GM04503 (cell line): ENCODE measurements around the gene AKAP5.
"Not testable (repeated sequence)": the region's sequence is repeated elsewhere in the genome, so short reads cannot be mapped to it uniquely, and the experiment has no call there.

Source experiments
- DNase-seq: peaks from one replicate; pipeline ENCODE4 v3.0.0-alpha.2; 2012; ENCODE audit warnings: low read depth

The AKAP5 gene

DNA sequence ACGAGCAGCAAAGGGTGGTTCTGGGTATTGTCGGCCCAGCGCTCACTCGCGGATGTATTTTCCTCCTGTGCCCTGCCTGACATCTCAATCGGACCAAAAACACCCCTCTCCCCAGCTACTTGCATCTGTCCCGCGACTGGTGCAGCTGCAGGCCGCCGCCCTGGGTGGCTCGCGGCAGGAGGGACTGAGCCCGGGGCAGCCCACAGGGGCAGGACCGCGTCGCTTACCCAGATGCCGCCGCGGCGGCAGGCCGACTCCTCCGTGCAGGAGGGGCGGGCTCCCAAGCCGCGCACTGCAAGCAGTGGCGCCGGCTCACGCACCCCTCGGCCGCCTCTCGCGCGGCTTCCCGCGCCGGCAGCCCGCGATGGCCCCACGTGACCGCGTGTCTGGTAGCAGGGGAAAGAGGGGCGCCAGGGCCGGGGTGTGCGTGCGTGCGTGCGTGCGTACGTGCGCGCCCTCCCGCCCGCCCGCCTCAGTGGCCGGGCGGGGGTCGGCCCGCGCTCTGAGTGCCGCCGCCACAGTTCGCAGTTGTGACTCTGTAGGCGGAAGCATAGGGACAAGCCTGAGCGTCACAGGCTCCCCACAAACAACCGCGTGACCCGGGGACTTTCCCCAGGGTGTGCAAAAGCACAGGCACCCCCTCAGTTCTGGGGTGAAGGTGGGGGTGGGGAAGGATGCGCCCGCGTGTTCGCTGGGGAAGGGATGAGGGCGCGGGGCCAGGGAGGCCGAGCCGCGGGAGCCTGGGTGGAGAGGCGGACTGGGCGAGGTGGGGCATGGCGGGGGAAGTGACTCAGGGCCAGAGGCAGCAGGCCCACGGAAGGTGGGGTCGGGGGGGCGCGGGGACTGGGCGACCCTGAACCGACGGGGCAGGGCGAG lies 38.4 kb downstream of the AKAP5 start, which contains the start of gene ZBTB25:
TSS of gene ZBTB25 (minus strand) at position 405 of the 876 bp plus-strand sequence. CDS start 13,305 bp downstream, outside the sequence.
- peak; percentile 65 for DNase-seq

DNA sequence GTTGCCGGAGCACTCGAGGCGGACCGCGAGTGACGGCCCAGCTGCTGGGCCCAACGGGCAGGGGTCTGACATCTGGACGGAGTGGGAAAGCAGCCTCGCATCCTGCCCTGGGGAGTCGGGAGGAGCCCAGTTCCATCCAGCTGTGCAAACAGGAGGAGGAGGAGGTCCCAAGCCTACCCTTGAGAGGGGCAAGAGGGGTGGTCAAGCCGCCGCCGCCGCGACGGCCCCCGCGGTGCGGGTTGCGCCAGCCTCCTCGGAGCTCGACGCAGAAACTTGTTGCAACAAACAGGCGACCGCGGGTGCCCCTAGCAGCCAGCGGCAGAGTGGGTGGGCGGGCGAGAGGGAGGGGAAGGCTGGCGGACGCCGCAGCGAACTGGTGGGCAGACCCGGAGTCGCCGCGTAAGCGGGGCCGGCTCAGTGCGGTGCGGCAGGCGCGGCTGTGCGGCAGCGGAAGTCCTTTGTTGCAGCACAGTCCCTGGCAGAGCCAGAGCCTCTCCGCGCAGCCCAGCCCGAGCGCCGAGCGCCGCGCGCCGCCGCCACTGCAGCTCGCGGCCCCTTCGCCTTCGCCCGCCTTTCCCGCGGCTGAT lies 39.1 kb downstream of the AKAP5 start, which contains the start of gene ZBTB1:
TSS of gene ZBTB1 (plus strand) at position 461 of the 587 bp plus-strand sequence. CDS start 16,735 bp downstream, outside the sequence.
- no peak for DNase-seq

DNA sequence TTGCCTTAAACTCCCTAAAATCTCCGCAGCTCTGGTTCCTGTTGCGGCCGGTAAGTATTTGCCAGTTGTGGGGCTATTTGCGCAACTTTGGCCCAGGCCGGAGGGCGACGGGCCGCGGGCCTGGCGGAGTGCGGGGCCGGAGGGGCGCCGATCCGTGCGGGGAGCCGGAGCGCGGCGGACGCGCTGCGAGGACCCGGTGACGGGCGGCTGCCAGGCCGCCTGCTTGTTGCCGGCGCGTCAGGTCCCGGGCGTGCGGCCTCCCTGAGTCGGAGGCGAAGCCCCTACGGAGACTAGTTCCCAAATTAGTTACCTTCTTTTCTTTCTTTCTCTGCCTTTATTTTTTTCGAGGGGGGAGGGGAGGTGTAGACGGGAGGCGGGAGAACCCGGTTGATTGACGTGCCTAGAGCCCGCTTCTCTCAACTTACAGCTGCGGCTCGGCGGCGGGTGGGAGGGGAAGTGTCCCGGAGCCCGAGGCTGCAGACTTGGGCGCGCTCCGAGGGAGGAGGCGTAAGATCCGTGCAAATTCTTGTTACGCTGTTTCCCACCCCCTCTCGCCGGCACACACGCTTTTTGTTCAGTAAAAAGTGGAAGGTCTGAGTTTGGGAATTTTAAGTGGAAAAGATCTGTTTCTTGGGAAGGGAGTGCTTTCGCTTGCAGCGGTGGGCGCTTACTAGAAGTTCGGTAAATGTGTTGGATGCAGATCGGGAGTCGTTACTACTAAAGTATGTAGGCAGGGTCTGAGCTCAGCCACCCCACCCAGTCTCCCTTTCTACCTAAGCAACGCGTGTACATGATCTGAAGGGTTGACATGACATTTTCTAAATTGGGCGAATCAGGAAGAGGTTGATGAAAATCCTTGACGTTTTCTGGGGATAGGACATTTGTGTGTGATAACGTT lies 39.8 kb downstream of the AKAP5 start:
- DNase-seq, result no peak

DNA sequence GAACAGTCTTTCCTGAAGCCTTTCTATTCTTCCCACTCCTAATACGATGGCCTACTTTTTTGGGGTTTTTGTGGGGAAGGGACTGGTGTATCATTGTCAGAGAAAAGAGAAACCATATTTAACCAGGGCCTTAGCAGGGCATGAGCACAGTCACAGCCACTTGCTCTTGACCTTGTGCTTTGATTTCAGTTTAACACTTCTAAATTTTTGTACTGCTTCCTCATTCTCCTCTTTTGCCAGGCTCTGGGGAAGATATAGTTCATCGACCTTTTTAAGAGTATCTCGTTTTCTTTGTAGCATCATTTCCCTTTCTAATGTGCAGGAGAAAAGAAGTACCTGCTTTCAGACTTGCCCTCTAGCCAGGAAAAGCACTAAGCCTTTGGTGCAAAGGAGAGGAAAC lies 41.4 kb downstream of the AKAP5 start:
- no peak for DNase-seq

DNA sequence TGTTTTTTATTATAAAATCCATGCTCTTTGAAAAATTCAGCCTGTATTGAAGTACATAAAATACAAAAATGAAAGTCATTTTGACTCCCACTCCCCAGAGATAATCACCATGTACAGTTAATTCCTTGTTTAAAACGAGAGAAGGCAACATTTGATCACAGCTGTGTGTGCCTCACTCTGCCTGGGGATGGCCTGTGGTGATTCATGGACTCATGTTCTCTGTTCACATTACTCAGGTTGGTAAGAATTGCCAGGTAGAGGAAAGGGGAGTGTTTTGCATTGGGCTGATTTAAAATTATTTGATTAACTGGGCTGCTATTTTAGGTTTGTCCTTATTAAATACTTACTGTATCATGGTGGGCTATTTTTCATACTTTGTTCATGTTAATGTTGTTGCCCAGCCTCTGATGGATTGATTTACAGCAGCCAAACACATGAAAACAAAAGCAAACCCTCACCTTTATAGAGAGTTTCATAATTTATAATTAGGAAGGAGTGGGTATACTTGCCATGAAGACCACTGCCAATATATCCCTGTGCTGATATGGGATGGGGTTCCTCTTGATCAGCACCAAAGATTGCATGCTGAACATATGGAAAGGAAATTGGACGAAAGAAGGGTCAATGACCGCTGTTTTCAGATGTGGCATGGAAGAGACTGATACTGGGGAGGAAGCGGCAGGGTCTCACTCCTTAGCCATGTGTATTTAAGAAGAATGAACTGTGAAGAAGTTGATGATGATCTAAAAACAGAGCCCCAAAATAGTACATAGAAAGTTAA lies 42.3 kb downstream of the AKAP5 start:
- no peak for DNase-seq

DNA sequence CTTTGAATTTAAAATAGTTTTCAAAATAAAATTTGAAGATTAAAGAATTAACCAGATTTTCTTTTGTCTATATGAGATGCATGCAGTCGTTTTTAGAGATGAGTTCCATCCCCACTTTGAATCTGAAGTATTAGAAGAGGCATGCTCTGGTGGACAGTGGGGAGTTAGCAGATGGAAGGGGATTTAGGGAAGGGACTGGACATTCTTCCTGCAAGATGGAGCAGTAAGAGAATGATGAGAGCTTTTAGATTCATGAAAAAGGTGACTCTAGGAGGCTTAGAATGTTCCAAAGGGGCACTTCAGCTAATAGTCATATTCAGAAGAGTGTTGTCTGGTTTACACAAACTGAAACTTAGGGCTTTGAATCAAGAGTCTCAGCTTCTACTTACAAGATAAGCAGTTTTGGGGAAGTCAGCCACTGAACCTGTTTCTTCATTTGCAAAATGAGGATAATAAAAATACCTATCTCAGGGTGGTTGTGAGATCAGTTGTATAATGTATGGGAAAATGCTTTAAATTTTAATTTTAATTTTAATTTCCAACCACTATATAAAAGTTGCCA lies 43.0 kb downstream of the AKAP5 start:
- no peak for DNase-seq

DNA sequence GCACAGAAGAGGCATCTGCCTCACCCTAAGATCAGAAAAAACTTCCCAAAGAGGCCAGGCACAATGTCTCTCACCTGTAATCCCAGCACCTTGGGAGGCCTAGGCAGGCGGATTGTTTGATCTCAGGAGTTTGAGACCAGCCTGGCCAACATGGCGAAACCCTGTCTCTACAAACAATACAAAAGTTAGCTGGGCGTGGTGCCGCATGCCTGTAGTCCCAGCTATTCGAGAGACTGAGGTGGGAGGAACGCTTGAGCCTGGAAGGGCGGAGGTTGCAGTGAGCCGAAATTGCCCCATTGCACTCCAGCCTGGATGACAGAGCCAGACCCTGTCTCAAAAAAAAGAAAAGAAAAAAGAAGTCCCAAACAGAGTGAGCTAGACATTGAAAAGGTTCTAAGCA lies 43.7 kb downstream of the AKAP5 start:
- no peak for DNase-seq

DNA sequence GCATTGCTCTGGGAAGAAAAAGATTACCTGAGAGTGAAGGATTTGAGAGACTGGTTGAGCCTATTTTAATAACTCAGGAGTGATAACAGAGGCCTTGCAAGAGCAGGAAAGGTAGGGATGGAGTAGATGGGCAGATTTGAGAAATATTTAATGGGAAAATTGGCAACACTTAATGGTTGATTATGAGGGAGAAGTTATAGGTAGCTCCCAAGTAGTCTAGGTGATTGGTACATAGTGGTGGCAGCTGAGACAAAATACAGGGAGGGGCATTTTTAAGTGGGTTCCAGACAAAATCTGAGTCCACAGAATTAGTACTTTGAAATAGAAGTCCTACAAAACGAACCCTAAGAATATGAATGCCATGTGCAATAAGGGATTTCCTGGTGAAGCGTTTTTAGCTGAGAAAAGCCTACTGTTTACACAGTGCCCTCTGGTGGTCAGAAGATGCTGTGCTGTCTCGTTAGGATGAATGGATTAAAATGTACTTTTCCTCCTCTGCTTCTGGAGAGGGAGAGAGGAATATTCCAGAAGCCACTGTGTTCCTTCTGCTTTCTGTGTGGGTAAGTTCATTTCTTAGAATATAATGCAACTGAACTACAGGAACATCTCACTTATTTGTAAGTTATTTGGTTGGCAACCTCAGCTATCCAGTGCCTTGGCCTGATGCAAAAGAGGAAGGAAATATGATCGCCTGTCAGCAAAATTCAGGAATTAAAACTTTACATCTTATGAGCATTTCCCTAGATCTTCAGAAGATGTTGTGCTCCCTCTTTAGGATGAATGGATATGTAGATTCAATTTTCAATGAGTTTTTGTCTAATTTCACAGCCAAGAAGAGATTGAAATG lies 45.7 kb downstream of the AKAP5 start:
- DNase-seq, result no peak

DNA sequence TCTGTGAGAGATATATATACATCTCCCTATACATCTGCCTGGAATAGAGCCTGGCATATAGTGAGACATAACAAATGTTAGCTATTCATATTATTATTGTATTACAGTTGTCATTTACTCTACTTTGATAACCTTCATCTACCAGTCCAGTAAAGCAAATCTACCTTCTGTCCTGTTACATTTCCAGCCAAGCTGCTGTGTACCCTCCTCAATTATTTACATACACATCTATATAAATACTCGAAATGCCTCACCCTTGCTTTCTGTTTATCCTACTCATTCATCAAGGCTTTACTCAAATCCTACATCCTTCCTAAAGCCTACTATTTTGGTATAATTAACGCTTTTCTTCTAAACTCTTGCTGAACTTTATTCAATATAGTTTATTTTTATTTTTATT lies 48.0 kb downstream of the AKAP5 start:
- no peak for DNase-seq

DNA sequence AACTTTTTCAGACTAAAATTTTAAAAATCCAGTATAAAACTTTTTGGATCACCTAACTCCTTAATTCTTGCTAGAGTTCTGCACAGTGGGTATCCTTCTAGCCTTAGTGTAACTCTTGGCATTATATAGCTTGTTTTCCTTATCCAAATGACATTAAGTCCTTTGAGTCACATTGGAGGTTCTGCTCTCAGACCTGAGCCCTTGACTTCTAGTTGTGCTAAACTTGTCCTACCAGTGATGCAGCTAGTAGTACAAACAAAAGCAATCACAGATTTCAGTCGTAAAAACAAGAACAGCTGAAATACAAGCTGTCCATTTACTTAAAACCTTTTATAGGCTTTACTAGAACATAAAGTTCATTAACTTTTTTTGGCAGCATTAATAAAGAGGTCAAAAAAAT lies 49.8 kb downstream of the AKAP5 start:
- DNase-seq, result no peak

DNA sequence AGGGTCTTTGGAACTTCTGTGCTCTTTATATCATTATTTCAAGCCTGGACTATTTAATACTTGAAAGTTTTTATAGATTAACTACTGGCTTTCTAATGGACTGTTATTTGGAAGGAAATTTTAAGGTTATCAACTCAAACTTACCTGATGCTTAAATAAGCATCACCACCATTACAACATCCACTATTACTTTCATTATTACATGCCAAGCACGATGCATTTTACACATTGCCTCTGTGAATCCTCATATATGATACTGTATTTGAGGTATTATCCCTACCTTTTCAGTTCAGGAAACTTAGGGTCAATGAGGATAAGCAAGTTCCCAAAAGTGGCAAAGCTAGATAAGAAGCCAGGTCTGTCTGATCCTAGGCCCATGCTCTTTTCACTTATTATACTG lies 51.7 kb downstream of the AKAP5 start:
- DNase-seq, result no peak

DNA sequence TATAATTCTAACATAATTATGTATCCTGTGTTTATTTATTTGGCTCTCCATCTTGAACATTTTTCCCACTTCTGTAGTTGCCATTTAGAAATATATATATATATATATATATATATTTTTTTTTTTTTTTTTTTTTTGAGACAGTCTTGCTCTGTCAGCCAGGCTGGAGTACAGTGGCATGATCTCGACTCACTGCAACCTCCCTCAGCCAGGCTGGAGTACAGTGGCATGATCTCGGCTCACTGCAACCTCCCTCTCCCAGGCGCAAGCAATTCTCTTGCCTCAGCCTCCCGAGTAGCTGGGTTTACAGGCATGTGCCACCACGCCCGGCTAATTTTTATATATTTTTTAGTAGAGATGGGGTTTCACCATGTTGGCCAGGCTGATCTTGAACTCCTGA lies 52.4 kb downstream of the AKAP5 start:
- DNase-seq, result not testable (repeated sequence)

DNA sequence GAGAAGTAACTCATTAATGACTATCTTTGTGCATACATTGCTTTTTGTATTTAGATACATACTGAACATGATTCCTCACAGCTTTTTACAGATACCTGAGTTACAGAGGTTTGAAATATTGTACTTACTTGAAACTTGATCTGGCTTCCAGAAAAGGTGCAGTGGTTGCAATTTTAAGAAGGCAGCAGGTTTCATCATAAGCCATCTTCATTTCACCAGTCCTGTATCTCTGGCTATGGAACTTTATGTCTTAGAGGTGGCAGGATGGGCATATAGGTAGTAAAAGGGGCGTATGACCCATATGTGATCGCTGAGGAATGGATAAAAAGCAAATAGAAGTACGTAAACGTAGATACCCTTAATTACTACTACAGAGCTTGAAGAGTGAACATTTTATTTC lies 52.9 kb downstream of the AKAP5 start:
- DNase-seq, result no peak

DNA sequence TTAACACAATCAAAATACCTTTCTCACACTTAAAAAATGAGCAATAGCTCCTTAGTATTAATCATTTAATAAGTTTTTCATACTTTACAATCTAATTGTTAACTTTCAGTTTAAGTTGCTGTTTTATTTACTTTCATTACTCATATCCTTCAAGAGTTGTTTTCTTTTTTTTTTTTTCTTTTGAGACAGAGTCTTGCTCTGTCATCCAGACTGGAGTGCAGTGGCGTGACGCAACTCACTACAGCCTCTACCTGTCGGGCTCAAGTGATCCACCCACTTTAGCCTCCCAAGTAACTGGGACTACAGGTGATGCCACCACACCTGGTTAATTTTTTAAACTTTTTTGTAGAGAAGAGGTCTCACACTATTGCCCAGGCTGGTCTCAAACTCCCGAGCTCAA lies 55.4 kb downstream of the AKAP5 start:
- DNase-seq, result no peak

DNA sequence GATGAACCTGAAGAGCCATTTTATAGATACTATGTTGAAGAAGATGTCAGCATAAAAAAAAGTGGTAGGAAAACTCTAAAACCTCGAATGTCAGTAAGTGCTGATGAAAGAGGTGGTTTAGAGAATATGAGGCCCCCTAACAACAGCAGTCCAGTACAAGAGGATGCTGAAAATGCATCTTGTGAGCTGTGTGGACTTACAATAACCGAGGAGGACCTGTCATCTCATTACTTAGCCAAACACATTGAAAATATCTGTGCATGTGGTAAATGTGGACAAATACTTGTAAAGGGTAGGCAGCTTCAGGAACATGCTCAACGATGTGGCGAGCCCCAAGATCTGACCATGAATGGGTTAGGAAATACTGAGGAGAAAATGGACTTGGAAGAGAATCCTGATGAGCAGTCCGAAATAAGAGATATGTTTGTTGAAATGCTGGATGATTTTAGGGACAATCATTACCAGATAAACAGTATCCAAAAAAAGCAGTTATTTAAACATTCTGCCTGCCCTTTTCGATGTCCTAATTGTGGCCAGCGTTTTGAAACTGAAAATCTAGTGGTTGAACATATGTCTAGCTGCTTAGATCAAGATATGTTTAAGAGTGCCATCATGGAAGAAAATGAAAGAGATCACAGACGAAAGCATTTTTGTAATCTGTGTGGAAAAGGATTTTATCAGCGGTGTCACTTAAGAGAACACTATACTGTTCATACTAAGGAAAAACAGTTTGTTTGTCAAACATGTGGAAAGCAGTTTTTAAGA lies 57.5 kb downstream of the AKAP5 start:
- no peak for DNase-seq
